Thyroid gland (tissue), 4 donors: Measurements from ENCODE around the gene PHACTR1.

Experiments
- POLR2A ChIP-seq, 2 donors: fragments of 450-650 bp; IDR thresholded peaks; one replicate each; pipeline ENCODE4 v1.6.1; 2017; ENCODE audit warnings: antibody characterized with exemption in 2 of 2, mild to moderate bottlenecking in 2 of 2, moderate library complexity in 1 of 2
- TF ChIP-seq, protein P1 (sequence below), 6 experiments: fragments of 200-600 bp in 3 of 6; fragments of 450-650 bp in 3 of 6; sonication (generic) in 3 of 6; IDR thresholded peaks; one replicate each; pipeline ENCODE4 v1.5.1; 2016 to 2019; ENCODE audit warnings: antibody characterized with exemption in 6 of 6, mild to moderate bottlenecking in 2 of 6, inconsistent platforms in 1 of 6, moderate library complexity in 1 of 6

DNA sequence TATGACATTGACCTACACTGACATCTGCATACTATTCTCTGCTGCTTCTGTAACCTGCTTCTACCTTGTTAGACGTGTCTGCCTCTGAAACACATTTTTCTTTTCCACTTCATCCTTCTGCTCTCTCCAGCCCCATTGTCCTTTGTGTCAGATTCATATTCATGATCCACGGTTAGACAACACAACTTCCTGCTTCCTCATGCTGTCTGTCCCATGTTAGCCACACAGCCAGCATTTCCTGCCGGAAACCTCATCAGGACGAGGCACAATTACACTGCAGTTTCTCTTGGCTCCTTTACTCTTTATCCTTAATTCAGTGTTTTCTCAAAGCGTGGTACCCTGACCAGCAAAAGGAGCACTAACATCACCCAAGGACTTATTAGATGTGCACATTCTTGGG, 461.5 kb downstream of the PHACTR1 start:
- TF ChIP-seq, protein P1, sequence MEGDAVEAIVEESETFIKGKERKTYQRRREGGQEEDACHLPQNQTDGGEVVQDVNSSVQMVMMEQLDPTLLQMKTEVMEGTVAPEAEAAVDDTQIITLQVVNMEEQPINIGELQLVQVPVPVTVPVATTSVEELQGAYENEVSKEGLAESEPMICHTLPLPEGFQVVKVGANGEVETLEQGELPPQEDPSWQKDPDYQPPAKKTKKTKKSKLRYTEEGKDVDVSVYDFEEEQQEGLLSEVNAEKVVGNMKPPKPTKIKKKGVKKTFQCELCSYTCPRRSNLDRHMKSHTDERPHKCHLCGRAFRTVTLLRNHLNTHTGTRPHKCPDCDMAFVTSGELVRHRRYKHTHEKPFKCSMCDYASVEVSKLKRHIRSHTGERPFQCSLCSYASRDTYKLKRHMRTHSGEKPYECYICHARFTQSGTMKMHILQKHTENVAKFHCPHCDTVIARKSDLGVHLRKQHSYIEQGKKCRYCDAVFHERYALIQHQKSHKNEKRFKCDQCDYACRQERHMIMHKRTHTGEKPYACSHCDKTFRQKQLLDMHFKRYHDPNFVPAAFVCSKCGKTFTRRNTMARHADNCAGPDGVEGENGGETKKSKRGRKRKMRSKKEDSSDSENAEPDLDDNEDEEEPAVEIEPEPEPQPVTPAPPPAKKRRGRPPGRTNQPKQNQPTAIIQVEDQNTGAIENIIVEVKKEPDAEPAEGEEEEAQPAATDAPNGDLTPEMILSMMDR (IDR thresholded peaks at IDR 0.05), result no peak
- TF ChIP-seq POLR2A (IDR thresholded peaks at IDR 0.05), result no peak
